Activated effector memory CD4-positive, alpha-beta T cell treated with Interleukin-2 at 50 U/mL for 16 hours (primary cell): ENCODE results near the gene MDM1.

Experiments used
- DNase-seq: peaks from one replicate; pipeline ENCODE4 v3.0.0-alpha.2; 2020

The MDM1 gene

GRCh38 chr12:68319988-68320623 lies 12.1 kb downstream of the MDM1 start:
- DNase-seq, result no peak

- DNase-seq, result no peak
These were observed 15.0 kb downstream of the MDM1 start for GRCh38 chr12:68317047-68317667.

GRCh38 chr12:68310370-68310769 lies 21.8 kb downstream of the MDM1 start:
- no peak for DNase-seq

GRCh38 chr12:68306564-68306963 lies 25.6 kb downstream of the MDM1 start:
- no peak for DNase-seq

GRCh38 chr12:68305278-68305677 lies 26.9 kb downstream of the MDM1 start:
- no peak for DNase-seq

- DNase-seq, result no peak
These were observed 27.5 kb downstream of the MDM1 start for GRCh38 chr12:68304626-68305025.

- DNase-seq, result no peak
These were observed 28.3 kb downstream of the MDM1 start for GRCh38 chr12:68303850-68304249.

GRCh38 chr12:68297929-68298328 lies 34.2 kb downstream of the MDM1 start:
- no peak for DNase-seq

GRCh38 chr12:68294251-68294650 lies 37.9 kb downstream of the MDM1 start:
- no peak for DNase-seq

GRCh38 chr12:68293347-68293746 lies 38.8 kb downstream of the MDM1 start:
- no peak for DNase-seq

- DNase-seq, result no peak
These were observed 39.8 kb downstream of the MDM1 start for GRCh38 chr12:68292151-68292943.

- no peak for DNase-seq
These were observed 40.6 kb downstream of the MDM1 start for GRCh38 chr12:68291396-68292036.

GRCh38 chr12:68290126-68290525 lies 42.0 kb downstream of the MDM1 start:
- DNase-seq, result peak; percentile 9

GRCh38 chr12:68287106-68287505 lies 45.1 kb downstream of the MDM1 start:
- DNase-seq, result no peak

- no peak for DNase-seq
These were observed 45.8 kb downstream of the MDM1 start for GRCh38 chr12:68286396-68286795.

GRCh38 chr12:68285541-68285940 lies 46.6 kb downstream of the MDM1 start:
- DNase-seq, result no peak

- DNase-seq, result no peak
These were observed 50.7 kb downstream of the MDM1 start for GRCh38 chr12:68281322-68282077.

- no peak for DNase-seq
These were observed 51.9 kb downstream of the MDM1 start for GRCh38 chr12:68280240-68280639.

- DNase-seq, result no peak
These were observed 52.7 kb downstream of the MDM1 start for GRCh38 chr12:68279227-68280054.

- DNase-seq, result no peak
These were observed 55.7 kb downstream of the MDM1 start for GRCh38 chr12:68276402-68276930.

GRCh38 chr12:68272732-68273131 lies 59.4 kb downstream of the MDM1 start:
- DNase-seq, result no peak

GRCh38 chr12:68271346-68271745 lies 60.8 kb downstream of the MDM1 start:
- DNase-seq, result no peak
